ENCODE measurements around the gene EIF4G3.

- no peak for TF ChIP-seq ZNF565 (CRISPR knock-in tag; conservative IDR thresholded peaks at IDR 0.05; ENCODE audit: low read depth)
- TF ChIP-seq ARNTL (CRISPR knock-in tag; IDR thresholded peaks at IDR 0.05; ENCODE audit: borderline replicate concordance, low read depth), result no peak
- no peak for TF ChIP-seq TOX (CRISPR knock-in tag; IDR thresholded peaks at IDR 0.05; ENCODE audit: borderline replicate concordance)
- TF ChIP-seq TSHZ2 (CRISPR knock-in tag; IDR thresholded peaks at IDR 0.05), result no peak
- no peak for TF ChIP-seq PATZ1 (CRISPR knock-in tag; IDR thresholded peaks at IDR 0.05; ENCODE audit: borderline replicate concordance)
- no peak for TF ChIP-seq ZNF8 (CRISPR knock-in tag; IDR thresholded peaks at IDR 0.05)
- TF ChIP-seq ZFP3 (CRISPR knock-in tag; IDR thresholded peaks at IDR 0.05), result no peak
Observed at GRCh38 chr1:21164266-21164665, 12.4 kb downstream of the EIF4G3 start.
